Liver (tissue), 9 donors: ENCODE results near the gene CDH4. TPM values are rescaled to one million over a fixed set of nuclear protein-coding genes. Genes with fewer than 3 reads are reported as not detected.

ENCODE experiments used
- DNase-seq: peaks from one replicate; pipeline ENCODE4 v3.0.0-alpha.2; 2017; ENCODE audit warnings: low spot score
- H3K27ac ChIP-seq, 2 donors: one replicate each; pipeline ENCODE4 v1.7.0; 2013; ENCODE audit warnings: inconsistent platforms in 2 of 2, low read length in 2 of 2, control low read depth in 1 of 2, low read depth in 1 of 2, mild to moderate bottlenecking in 1 of 2
- H3K27me3 ChIP-seq, 4 donors: one replicate each; pipeline versions ENCODE4 v1.6.1 to v1.7.0; 2013; ENCODE audit warnings: low read length in 3 of 4, inconsistent platforms in 1 of 4, mild to moderate bottlenecking in 1 of 4, moderate library complexity in 1 of 4; ENCODE audit not compliant: control insufficient read depth in 4 of 4, insufficient read depth in 4 of 4
- H3K36me3 ChIP-seq, 4 donors: one replicate each; pipeline versions ENCODE4 v1.6.1 to v1.7.0; 2013; ENCODE audit warnings: low read length in 3 of 4, mild to moderate bottlenecking in 3 of 4, low read depth in 1 of 4, moderate library complexity in 1 of 4; ENCODE audit not compliant: control insufficient read depth in 4 of 4, insufficient read depth in 3 of 4
- H3K4me1 ChIP-seq, 4 donors: one replicate each; pipeline versions ENCODE4 v1.6.1 to v1.7.0; 2013; ENCODE audit warnings: low read length in 3 of 4, mild to moderate bottlenecking in 3 of 4, moderate library complexity in 1 of 4; ENCODE audit not compliant: control insufficient read depth in 4 of 4, insufficient read depth in 4 of 4
- H3K4me3 ChIP-seq, 3 donors: one replicate each; pipeline versions ENCODE4 v1.6.1 to v1.7.0; 2013; ENCODE audit warnings: low read length in 3 of 3, control low read depth in 1 of 3, low read depth in 1 of 3, mild to moderate bottlenecking in 1 of 3
- H3K9ac ChIP-seq, 2 donors: one replicate each; pipeline ENCODE4 v1.7.0; 2013; ENCODE audit warnings: low read length in 2 of 2, mild to moderate bottlenecking in 2 of 2, moderate library complexity in 2 of 2, control low read depth in 1 of 2, low read depth in 1 of 2
- H3K9me3 ChIP-seq, 4 donors: one replicate each; pipeline versions ENCODE4 v1.6.1 to v1.7.0; 2013; ENCODE audit warnings: low read length in 3 of 4; ENCODE audit not compliant: control insufficient read depth in 4 of 4
- CTCF ChIP-seq: fragments of 150-350 bp; IDR thresholded peaks from 2 replicates; pipeline ENCODE4 v1.5.1; 2017; ENCODE audit warnings: improper control_type of control experiment, low read depth, low read length; ENCODE audit not compliant: missing input control
- EGR1 ChIP-seq, 2 donors: IDR thresholded peaks; 2 replicates each; pipeline ENCODE4 v1.6.1; 2016 to 2018; ENCODE audit warnings: antibody characterized with exemption in 2 of 2, low read depth in 2 of 2
- FOXA2 ChIP-seq: IDR thresholded peaks from 2 replicates; pipeline ENCODE4 v1.6.1; 2016; ENCODE audit warnings: antibody characterized with exemption
- GABPA ChIP-seq, 2 donors: IDR thresholded peaks in 1 of 2; conservative IDR thresholded peaks in 1 of 2; 2 replicates each; pipeline ENCODE4 v1.6.1; 2016; ENCODE audit warnings: antibody characterized with exemption in 2 of 2, mild to moderate bottlenecking in 1 of 2, moderate library complexity in 1 of 2
- HNF4A ChIP-seq, 2 donors: conservative IDR thresholded peaks; 2 replicates each; pipeline ENCODE4 v1.6.1; 2016; ENCODE audit warnings: antibody characterized with exemption in 2 of 2, mild to moderate bottlenecking in 2 of 2
- HNF4G ChIP-seq: IDR thresholded peaks from 2 replicates; pipeline ENCODE4 v1.6.1; 2016; ENCODE audit warnings: antibody characterized with exemption
- JUND ChIP-seq, 2 donors: IDR thresholded peaks; 2 replicates each; pipeline ENCODE4 v1.6.1; 2016; ENCODE audit warnings: antibody characterized with exemption in 2 of 2
- NR2F2 ChIP-seq: IDR thresholded peaks from 2 replicates; pipeline ENCODE4 v1.6.1; 2016; ENCODE audit warnings: antibody characterized with exemption
- RAD21 ChIP-seq, 2 donors: IDR thresholded peaks; 2 replicates each; pipeline ENCODE4 v1.6.1; 2016; ENCODE audit warnings: antibody characterized with exemption in 2 of 2, mild to moderate bottlenecking in 2 of 2
- REST ChIP-seq: IDR thresholded peaks from 2 replicates; pipeline ENCODE4 v1.6.1; 2016; ENCODE audit warnings: antibody characterized with exemption, mild to moderate bottlenecking
- RXRA ChIP-seq, 2 donors: IDR thresholded peaks; 2 replicates each; pipeline ENCODE4 v1.6.1; 2017 to 2018; ENCODE audit warnings: antibody characterized with exemption in 2 of 2, mild to moderate bottlenecking in 1 of 2
- SP1 ChIP-seq: IDR thresholded peaks from 2 replicates; pipeline ENCODE4 v1.6.1; 2018; ENCODE audit warnings: antibody characterized with exemption, mild to moderate bottlenecking
- TAF1 ChIP-seq: conservative IDR thresholded peaks from 2 replicates; pipeline ENCODE4 v1.6.1; 2016; ENCODE audit warnings: antibody characterized with exemption, mild to moderate bottlenecking
- YY1 ChIP-seq: IDR thresholded peaks from 2 replicates; pipeline ENCODE4 v1.6.1; 2016; ENCODE audit warnings: antibody characterized with exemption, mild to moderate bottlenecking
- WGBS: extraction: QIAGEN DNeasy Blood & Tissue Kit; methylation state at CpG from one replicate; pipeline ENCODE4 v1.1.7; 2013; 5-methylcytosine and 5-hydroxymethylcytosine counted together
- polyA plus RNA-seq, 2 donors: library from polyadenylated mRNA; stranded (reverse) in 1 of 2; unstranded in 1 of 2; fragments of 200-250 nt in 1 of 2; fragments of >200 nt in 1 of 2; fragmentation: Nextera tagmentation in 1 of 2; extraction: Ambion mirVana in 1 of 2; gene quantifications; one replicate each; pipeline versions ENCODE4 v1.2.1 to v1.2.3, GENCODE V29; 2013 to 2015
- total RNA-seq, 2 donors: library from RNA; depleted of rRNA; stranded (reverse); fragments of >200 nt; gene quantifications; one replicate each; pipeline ENCODE4 v1.2.3, GENCODE V29; 2014
- TF ChIP-seq, protein P1 (sequence below): IDR thresholded peaks from 2 replicates; pipeline ENCODE4 v1.6.1; 2016; ENCODE audit warnings: antibody characterized with exemption
- TF ChIP-seq, protein P2 (sequence below): IDR thresholded peaks from 2 replicates; pipeline ENCODE4 v1.6.1; 2016; ENCODE audit warnings: antibody characterized with exemption
- donor health status: healthy.
- donor health status: healthy.
- donor health status: healthy.
- donor health status: healthy.
- donor health status: healthy.

The CDH4 gene
- total and polyA plus RNA-seq, 4 donors: 0.03 to 0.25 (median 0.19) TPM; not detected in 1

GRCh38 chr20:61287583-61288275 lies 35.7 kb downstream of the CDH4 start:
- Histone ChIP-seq H3K9ac (no peak overlapping the region), H3K27ac (no peak overlapping the region), H3K4me3 (no peak overlapping the region), H3K9me3 (no peaks in the 10 kb centered on the region), H3K36me3 (no peaks in the 10 kb centered on the region), H3K4me1 (no peaks in the 10 kb centered on the region), H3K27me3 (peaks cover 0 to 6% (median 0%) of the 10 kb centered on the region in 4 donors)
- TF ChIP-seq CTCF (no peak), RXRA (IDR thresholded peaks at IDR 0.05) (no peak), NR2F2 (no peak), JUND (IDR thresholded peaks at IDR 0.05) (no peak), TAF1 (no peak), EGR1 (IDR thresholded peaks at IDR 0.05; ENCODE audit: low read depth in 2 of 2) (no peak), GABPA (IDR thresholded peaks at IDR 0.05 in 1 of 2, conservative IDR thresholded peaks at IDR 0.05 in 1 of 2) (no peak), HNF4A (conservative IDR thresholded peaks at IDR 0.05) (no peak), REST (no peak), HNF4G (no peak), YY1 (no peak)
- TF ChIP-seq, protein P1, sequence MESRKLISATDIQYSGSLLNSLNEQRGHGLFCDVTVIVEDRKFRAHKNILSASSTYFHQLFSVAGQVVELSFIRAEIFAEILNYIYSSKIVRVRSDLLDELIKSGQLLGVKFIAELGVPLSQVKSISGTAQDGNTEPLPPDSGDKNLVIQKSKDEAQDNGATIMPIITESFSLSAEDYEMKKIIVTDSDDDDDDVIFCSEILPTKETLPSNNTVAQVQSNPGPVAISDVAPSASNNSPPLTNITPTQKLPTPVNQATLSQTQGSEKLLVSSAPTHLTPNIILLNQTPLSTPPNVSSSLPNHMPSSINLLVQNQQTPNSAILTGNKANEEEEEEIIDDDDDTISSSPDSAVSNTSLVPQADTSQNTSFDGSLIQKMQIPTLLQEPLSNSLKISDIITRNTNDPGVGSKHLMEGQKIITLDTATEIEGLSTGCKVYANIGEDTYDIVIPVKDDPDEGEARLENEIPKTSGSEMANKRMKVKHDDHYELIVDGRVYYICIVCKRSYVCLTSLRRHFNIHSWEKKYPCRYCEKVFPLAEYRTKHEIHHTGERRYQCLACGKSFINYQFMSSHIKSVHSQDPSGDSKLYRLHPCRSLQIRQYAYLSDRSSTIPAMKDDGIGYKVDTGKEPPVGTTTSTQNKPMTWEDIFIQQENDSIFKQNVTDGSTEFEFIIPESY: no peak
- TF ChIP-seq, protein P2, sequence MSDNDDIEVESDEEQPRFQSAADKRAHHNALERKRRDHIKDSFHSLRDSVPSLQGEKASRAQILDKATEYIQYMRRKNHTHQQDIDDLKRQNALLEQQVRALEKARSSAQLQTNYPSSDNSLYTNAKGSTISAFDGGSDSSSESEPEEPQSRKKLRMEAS: no peak
- no peak for DNase-seq
- 67% methylated on average over 15 of the region's 15 CpGs for WGBS

GRCh38 chr20:61288331-61288784 lies 36.3 kb downstream of the CDH4 start:
- H3K27me3 ChIP-seq: peaks cover 0 to 6% (median 0%) of the 10 kb centered on the region in 4 donors
- no peak overlapping the region for H3K9ac ChIP-seq
- DNase-seq: no peak
- H3K4me3 ChIP-seq: no peak overlapping the region
- H3K4me1 ChIP-seq: no peaks in the 10 kb centered on the region
- WGBS: 82% methylated on average over 17 of the region's 17 CpGs
- H3K9me3 ChIP-seq: no peaks in the 10 kb centered on the region
- no peak overlapping the region for H3K27ac ChIP-seq
- no peaks in the 10 kb centered on the region for H3K36me3 ChIP-seq
- TF ChIP-seq EGR1 (IDR thresholded peaks at IDR 0.05; ENCODE audit: low read depth in 2 of 2): no peak
- TF ChIP-seq FOXA2: no peak
- TF ChIP-seq RXRA (IDR thresholded peaks at IDR 0.05): no peak
- no peak for TF ChIP-seq SP1
- TF ChIP-seq HNF4G: no peak
- no peak for TF ChIP-seq YY1
- TF ChIP-seq REST: no peak
- TF ChIP-seq NR2F2: no peak
- TF ChIP-seq RAD21 (IDR thresholded peaks at IDR 0.05): no peak
- TF ChIP-seq GABPA (IDR thresholded peaks at IDR 0.05 in 1 of 2, conservative IDR thresholded peaks at IDR 0.05 in 1 of 2): no peak
- no peak for TF ChIP-seq TAF1
- TF ChIP-seq, protein P1: no peak
- TF ChIP-seq HNF4A (conservative IDR thresholded peaks at IDR 0.05): no peak
